Subcutaneous adipose tissue (tissue), 4 donors: ENCODE measurements around the gene COL19A1. TPM values are rescaled to one million over a fixed set of nuclear protein-coding genes. Genes with fewer than 3 reads are reported as not detected.

Experiments
- CTCF ChIP-seq: fragments of 450-650 bp; IDR thresholded peaks from one replicate; pipeline ENCODE4 v1.5.1; 2016; ENCODE audit warnings: low read depth, mild to moderate bottlenecking, control low read depth, antibody characterized with exemption, moderate library complexity
- small RNA-seq: library from RNA; depleted of rRNA; stranded (forward); fragments of <200 nt; gene quantifications from one replicate; pipeline ENCODE3, GENCODE V24; 2016
- total RNA-seq, 4 donors: library from RNA; depleted of rRNA; stranded (reverse); fragments of >200 nt; gene quantifications; one replicate each; pipeline ENCODE4 v1.1.0, GENCODE V29; 2016

COL19A1 gene
- total RNA-seq, 4 donors from 2014 or later, result not detected

- TF ChIP-seq CTCF, result no peak
Observed at GRCh38 chr6:70258483-70258882, 392.1 kb downstream of the COL19A1 start.

Small RNAs within 50 kb of the gene (small RNA-seq; reads per million reads assigned to genes)
- not detected for gene RPL37P15

Other genes starting within 250 kb of the COL19A1 start
- gene LMBRD1, start 69.5 kb upstream of the COL19A1 start, total RNA-seq, result 100 to 1,000 TPM in 1 of 4 donors, 10 to 100 TPM in 3; 52.9 to 116 (median 80.0) TPM